ENCODE data around the gene ARHGAP21.
"Not testable (repeated sequence)": the region's sequence is repeated elsewhere in the genome, so short reads cannot be mapped to it uniquely, and the experiment has no call there.

ARHGAP21 gene

DNA sequence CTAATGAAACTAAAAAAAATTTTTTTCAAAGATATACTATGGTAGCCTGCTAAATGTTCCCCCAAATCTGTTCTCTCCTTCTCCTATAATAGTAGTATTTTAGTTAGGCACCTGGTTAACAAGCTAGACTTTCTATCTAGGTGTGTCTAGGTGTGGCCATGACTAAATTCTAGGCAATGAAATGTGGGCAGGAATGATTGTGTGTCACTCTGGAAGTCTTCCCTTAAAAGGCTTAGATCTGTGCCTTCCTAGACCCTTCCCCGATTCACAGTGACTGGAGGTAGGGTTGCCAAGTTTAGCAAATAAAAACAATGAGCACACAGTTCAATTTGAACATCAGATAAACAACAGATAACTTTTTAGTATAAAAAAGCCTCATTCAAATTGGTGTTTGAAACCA lies 8.3 kb upstream of the ARHGAP21 start:
- TF ChIP-seq CTCF (conservative IDR thresholded peaks at IDR 0.05; ENCODE audit: low read depth, low read length) = no peak
- no peak for DNase-seq (ENCODE audit: low read depth)
- H3K4me3 ChIP-seq (ENCODE audit: low read length) = no peak overlapping the region

DNA sequence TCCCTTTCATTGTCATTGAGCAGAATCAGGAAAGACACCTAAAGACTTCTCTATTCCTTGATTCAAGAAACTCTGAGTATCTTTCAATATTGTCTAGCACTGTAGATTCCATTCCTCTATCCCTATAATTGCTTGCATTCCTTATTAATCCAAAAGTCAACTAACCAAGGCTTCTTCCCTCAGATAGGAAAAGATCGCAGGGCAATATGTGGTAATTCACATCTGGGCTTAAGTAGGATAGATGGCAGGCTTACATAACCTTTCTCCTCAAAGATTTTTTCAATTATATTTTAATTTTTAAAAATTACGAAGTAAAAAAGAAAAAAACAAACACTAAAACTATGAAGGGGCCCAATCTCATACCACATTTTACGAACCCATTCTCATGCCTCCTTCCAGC lies 7.1 kb upstream of the ARHGAP21 start:
- no peak for TF ChIP-seq CTCF (conservative IDR thresholded peaks at IDR 0.05; ENCODE audit: low read depth, low read length)
- no peak overlapping the region for H3K4me3 ChIP-seq (ENCODE audit: low read length)
- no peak for DNase-seq (ENCODE audit: low read depth)

DNA sequence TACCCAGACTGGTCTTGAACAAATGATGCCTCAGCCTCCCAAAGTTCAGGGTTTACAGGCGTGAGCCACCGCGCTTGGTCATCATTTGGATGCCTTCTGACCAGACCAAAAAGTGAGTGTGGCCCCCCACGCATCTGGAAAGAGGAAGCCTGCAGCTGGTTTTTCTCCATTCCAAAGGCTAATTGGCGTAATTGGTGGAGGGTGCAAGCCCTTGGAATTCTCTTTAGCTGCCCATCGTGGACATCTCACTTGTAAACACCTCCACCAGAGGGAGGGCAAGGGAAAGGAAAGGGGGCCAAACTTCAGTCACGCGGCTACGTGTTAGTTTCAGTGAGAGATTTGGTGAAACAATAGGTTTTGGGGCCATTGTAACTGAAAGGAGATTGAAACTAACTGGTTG lies 4.1 kb upstream of the ARHGAP21 start:
- no peak overlapping the region for H3K4me3 ChIP-seq (ENCODE audit: low read length)
- DNase-seq (ENCODE audit: low read depth) = no peak
- TF ChIP-seq CTCF (conservative IDR thresholded peaks at IDR 0.05; ENCODE audit: low read depth, low read length) = peak; percentile 48

DNA sequence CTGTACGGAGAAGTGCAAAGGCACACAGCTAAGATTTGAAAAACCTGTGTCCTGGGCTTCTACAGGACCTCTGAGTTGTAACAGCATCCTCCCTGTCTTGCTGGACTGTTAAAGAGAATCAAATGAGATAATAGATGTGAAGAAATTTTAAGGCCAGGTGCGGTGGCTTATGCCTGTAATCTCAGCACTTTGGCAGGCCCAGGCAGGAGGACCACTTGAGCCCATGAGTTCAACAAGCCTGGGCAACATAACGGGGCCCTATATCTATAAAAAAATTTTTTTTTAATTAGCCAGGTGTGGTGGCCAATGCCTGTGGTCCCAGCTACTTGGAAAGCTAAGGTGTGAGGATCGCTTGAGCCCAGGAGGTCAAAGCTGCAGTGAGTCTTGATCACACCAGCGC lies 2.9 kb upstream of the ARHGAP21 start:
- H3K4me3 ChIP-seq (ENCODE audit: low read length) = no peak overlapping the region
- no peak for DNase-seq (ENCODE audit: low read depth)
- no peak for TF ChIP-seq CTCF (conservative IDR thresholded peaks at IDR 0.05; ENCODE audit: low read depth, low read length)

DNA sequence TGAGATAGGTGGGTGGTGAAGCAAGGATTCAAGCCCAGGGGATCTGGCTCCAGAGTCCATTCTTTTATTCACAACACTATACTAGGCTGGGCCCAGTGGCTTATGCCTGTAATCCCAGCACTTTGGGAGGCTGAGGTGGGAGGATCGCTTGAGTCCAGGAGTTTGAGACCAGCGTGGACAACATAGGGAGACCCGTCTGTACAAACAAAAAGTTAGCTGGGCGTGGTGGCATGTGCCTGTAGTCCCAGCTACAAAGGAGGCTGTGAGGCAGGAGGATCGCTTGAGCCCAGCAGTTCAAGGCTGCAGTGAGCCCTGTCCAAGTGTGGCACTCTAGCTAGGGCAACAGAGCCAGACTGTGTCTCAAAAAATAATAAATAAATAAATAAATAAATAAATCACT lies 2.3 kb upstream of the ARHGAP21 start:
- H3K4me3 ChIP-seq (ENCODE audit: low read length); DNase-seq (ENCODE audit: low read depth): not testable (repeated sequence)

DNA sequence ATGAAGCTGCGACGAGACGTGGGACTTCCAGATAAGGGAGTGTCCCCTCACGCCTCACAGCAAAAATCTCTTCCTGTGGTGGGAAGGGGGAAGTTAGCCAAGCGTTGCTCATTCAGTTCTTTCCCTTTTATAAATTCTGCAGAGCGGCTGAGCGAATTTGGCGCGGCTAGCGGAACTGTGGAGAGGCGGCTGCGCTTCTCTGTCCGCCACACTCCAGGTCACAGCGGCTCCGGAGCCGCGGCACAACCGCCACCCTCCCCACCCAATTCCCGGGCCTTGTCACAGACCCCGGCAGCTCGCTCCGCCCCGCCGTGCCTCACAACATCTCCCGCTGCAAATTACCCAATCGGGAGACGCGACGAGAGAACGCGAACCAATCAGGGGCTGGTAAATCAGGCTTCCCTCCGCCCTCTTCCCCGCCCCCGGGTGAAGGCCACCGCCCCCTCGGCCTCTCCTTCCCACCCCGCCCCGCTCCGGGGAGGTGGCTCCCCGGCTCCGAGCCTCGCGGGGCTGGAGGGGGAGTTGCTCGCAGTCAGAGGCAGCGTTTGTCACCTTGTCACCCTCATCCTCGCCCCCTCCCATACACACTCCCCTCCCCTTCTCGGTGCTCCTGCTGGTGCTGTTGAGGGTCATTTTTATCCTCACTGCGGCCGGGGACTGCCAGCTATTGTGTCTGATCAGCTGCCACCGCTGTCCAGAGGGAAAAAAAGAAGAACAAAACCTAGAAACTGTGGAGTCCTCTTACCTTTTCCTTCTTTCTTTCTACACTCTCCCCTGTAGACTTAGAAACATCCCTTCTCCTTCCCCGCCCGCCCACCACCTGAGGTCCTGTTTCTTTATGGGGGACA lies 918 bp upstream of the ARHGAP21 start:
- no peak for TF ChIP-seq CTCF (conservative IDR thresholded peaks at IDR 0.05; ENCODE audit: low read depth, low read length)
- DNase-seq (ENCODE audit: low read depth) = peak; percentile 93
- H3K4me3 ChIP-seq (ENCODE audit: low read length) = peak overlapping the region; percentile 86

- H3K4me3 ChIP-seq (ENCODE audit: low read length) = peak overlapping the region; percentile 44
- TF ChIP-seq CTCF (conservative IDR thresholded peaks at IDR 0.05; ENCODE audit: low read depth, low read length) = no peak
- no peak for DNase-seq (ENCODE audit: low read depth)
Observed at GRCh38 chr10:24723386-24723787, 300 bp downstream of the ARHGAP21 start.
